ENCODE data around the gene NCKAP5.
A peak's percentile ranks its signal among the peaks of the same experiment; 100 is the strongest.

NCKAP5 gene

DNA sequence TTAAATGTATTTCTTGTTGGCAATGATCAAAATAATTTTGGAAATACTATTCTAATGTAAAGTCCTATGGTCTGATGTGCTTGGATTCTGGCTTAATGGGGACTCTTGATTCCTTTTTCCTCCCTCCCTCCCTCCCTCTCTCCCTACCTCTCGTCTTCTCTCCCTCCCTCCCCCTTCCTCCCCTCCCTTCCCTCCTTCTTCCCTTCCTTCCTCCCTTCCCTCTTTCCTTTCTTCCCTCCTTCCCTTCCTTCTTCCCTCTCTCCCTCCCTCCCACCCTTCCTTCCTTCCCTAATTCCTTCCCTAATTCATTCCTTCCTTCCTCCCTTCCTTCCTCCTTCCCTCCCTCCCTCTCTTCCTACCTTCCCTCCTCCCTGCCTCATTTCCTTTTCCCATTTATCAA, 19.9 kb upstream of the NCKAP5 start:
- Histone ChIP-seq H3K9ac (ENCODE audit: low read length) (no peak overlapping the region), H2AK5ac (ENCODE audit: low read length) (no peak overlapping the region), H3K4ac (ENCODE audit: low read depth, low read length) (no peak overlapping the region), H3K79me1 (ENCODE audit: low read length) (no peaks in the 10 kb centered on the region), H3K9me3 (ENCODE audit: insufficient read depth, low read depth, low read length) (no peaks in the 10 kb centered on the region), H3K27ac (ENCODE audit: low read depth, low read length) (no peak overlapping the region), H3K4me3 (ENCODE audit: low read depth, low read length) (no peak overlapping the region), H3K4me1 (ENCODE audit: control insufficient read depth in 1 of 2, insufficient read depth in 2 of 2, low read length in 2 of 2) (no peaks in the 10 kb centered on the region), H2BK5ac (ENCODE audit: low read depth, low read length, poor library complexity) (no peak overlapping the region), H4K12ac (ENCODE audit: low read depth, low read length) (no peak overlapping the region), H3K36me3 (ENCODE audit: control insufficient read depth in 1 of 2, insufficient read depth in 2 of 2, low read length in 2 of 2) (no peaks in the 10 kb centered on the region), H3K23ac (ENCODE audit: low read length) (no peak overlapping the region), H2BK120ac (ENCODE audit: insufficient read depth, low read length, poor library complexity) (no peak overlapping the region), H3K4me2 (ENCODE audit: low read length) (no peak overlapping the region), H4K91ac (ENCODE audit: low read depth, low read length) (no peak overlapping the region), H3K79me2 (ENCODE audit: control insufficient read depth, insufficient read depth, low read length, poor library complexity) (no peaks in the 10 kb centered on the region), H2AFZ (ENCODE audit: insufficient read depth, low read length, poor library complexity) (no peak overlapping the region), H4K8ac (ENCODE audit: low read depth, low read length) (no peak overlapping the region), H3K27me3 (ENCODE audit: insufficient read depth, low read length) (no peaks in the 10 kb centered on the region), H3K14ac (ENCODE audit: low read length) (no peak overlapping the region), H3K18ac (ENCODE audit: low read length) (no peak overlapping the region), H2BK12ac (ENCODE audit: low read length) (no peak overlapping the region)
- no peak for DNase-seq
- no CpG with 5 or more reads among the region's 1 CpG for WGBS (ENCODE audit: extremely low coverage, insufficient coverage, insufficient read length)

DNA sequence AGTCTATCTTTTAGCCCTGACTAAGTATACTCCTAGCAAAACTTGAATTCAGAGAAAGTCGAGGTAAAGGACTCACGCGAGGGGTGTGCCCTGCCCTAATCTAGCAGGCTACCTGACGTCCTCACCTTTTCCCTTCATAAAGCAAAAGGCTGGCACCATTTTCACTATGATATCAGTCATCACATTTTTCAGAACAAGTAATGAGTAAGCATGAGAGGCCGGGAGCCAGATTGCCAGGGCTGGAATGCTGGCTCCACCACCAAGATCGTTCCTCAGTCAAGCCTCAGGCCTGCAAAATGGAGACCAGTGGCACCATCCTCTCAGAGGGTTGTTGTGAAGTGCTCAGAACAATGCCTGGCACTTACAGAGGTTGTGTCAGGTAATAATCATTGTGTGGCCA, 18.7 kb upstream of the NCKAP5 start:
- no peak overlapping the region for H3K4ac ChIP-seq (ENCODE audit: low read depth, low read length)
- no peaks in the 10 kb centered on the region for H3K79me1 ChIP-seq (ENCODE audit: low read length)
- H3K9ac ChIP-seq (ENCODE audit: low read length) = no peak overlapping the region
- H3K36me3 ChIP-seq (ENCODE audit: control insufficient read depth in 1 of 2, insufficient read depth in 2 of 2, low read length in 2 of 2) = no peaks in the 10 kb centered on the region
- no peaks in the 10 kb centered on the region for H3K27me3 ChIP-seq (ENCODE audit: insufficient read depth, low read length)
- H4K8ac ChIP-seq (ENCODE audit: low read depth, low read length) = no peak overlapping the region
- no peak overlapping the region for H3K14ac ChIP-seq (ENCODE audit: low read length)
- no peak overlapping the region for H4K91ac ChIP-seq (ENCODE audit: low read depth, low read length)
- H4K12ac ChIP-seq (ENCODE audit: low read depth, low read length) = no peak overlapping the region
- H3K4me2 ChIP-seq (ENCODE audit: low read length) = no peak overlapping the region
- no peak overlapping the region for H2AFZ ChIP-seq (ENCODE audit: insufficient read depth, low read length, poor library complexity)
- no peak overlapping the region for H3K18ac ChIP-seq (ENCODE audit: low read length)
- H3K27ac ChIP-seq (ENCODE audit: low read depth, low read length) = no peak overlapping the region
- no CpG with 5 or more reads among the region's 6 CpGs for WGBS (ENCODE audit: extremely low coverage, insufficient coverage, insufficient read length)
- H2AK5ac ChIP-seq (ENCODE audit: low read length) = no peak overlapping the region
- no peaks in the 10 kb centered on the region for H3K79me2 ChIP-seq (ENCODE audit: control insufficient read depth, insufficient read depth, low read length, poor library complexity)
- H2BK120ac ChIP-seq (ENCODE audit: insufficient read depth, low read length, poor library complexity) = no peak overlapping the region
- H3K4me3 ChIP-seq (ENCODE audit: low read depth, low read length) = no peak overlapping the region
- H2BK5ac ChIP-seq (ENCODE audit: low read depth, low read length, poor library complexity) = no peak overlapping the region
- no peaks in the 10 kb centered on the region for H3K9me3 ChIP-seq (ENCODE audit: insufficient read depth, low read depth, low read length)
- H2BK12ac ChIP-seq (ENCODE audit: low read length) = no peak overlapping the region
- no peaks in the 10 kb centered on the region for H3K4me1 ChIP-seq (ENCODE audit: control insufficient read depth in 1 of 2, insufficient read depth in 2 of 2, low read length in 2 of 2)
- no peak overlapping the region for H3K23ac ChIP-seq (ENCODE audit: low read length)
- DNase-seq = no peak

DNA sequence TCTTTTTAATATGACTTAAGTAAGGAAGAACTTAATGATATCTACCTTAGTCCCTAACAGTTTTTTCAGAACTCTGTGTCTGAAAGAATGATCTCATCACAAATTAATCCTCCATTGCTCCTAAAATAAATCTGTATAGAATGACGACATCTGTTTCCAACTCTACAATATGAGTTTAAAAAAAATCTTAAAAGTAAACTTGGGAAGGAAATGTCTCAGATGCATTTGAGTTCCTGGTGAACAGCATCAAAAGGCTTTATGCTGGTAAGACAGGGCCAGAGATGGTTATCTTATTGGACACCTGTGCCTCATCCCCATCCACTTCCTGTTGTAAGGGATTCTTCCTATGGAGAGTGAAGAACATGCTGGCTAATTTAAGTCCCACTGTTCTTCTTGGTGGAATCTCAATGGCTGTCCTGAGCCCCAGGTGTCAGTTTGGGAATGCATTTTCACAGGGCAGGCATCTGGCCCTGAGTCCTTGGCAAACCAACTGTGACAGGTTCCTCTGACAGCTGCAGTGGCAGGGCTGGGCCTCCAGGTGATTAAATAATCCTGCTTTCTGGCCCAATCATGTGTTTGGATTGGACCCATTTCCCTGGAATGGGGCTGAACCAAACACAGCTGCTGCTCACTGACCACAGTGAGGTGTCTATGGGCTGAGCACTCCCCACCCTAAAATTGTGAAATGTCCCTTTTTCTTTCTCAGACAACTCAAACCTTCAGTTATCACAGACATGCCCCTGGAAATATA, 12.9 kb upstream of the NCKAP5 start:
- Histone ChIP-seq H3K14ac (ENCODE audit: low read length) (no peak overlapping the region), H3K27me3 (ENCODE audit: insufficient read depth, low read length) (no peaks in the 10 kb centered on the region), H3K4ac (ENCODE audit: low read depth, low read length) (no peak overlapping the region), H3K36me3 (ENCODE audit: control insufficient read depth in 1 of 2, insufficient read depth in 2 of 2, low read length in 2 of 2) (no peaks in the 10 kb centered on the region), H4K91ac (ENCODE audit: low read depth, low read length) (no peak overlapping the region), H3K4me1 (ENCODE audit: control insufficient read depth in 1 of 2, insufficient read depth in 2 of 2, low read length in 2 of 2) (peaks cover 0 to 4% of the 10 kb centered on the region in 2 experiments), H2BK5ac (ENCODE audit: low read depth, low read length, poor library complexity) (no peak overlapping the region), H2AK5ac (ENCODE audit: low read length) (no peak overlapping the region), H4K8ac (ENCODE audit: low read depth, low read length) (no peak overlapping the region), H3K79me2 (ENCODE audit: control insufficient read depth, insufficient read depth, low read length, poor library complexity) (no peaks in the 10 kb centered on the region), H3K4me2 (ENCODE audit: low read length) (no peak overlapping the region), H3K27ac (ENCODE audit: low read depth, low read length) (no peak overlapping the region), H3K9me3 (ENCODE audit: insufficient read depth, low read depth, low read length) (peaks cover 3% of the 10 kb centered on the region), H3K4me3 (ENCODE audit: low read depth, low read length) (no peak overlapping the region), H3K79me1 (ENCODE audit: low read length) (no peaks in the 10 kb centered on the region), H2AFZ (ENCODE audit: insufficient read depth, low read length, poor library complexity) (no peak overlapping the region), H3K23ac (ENCODE audit: low read length) (no peak overlapping the region), H4K12ac (ENCODE audit: low read depth, low read length) (no peak overlapping the region), H3K9ac (ENCODE audit: low read length) (no peak overlapping the region), H2BK120ac (ENCODE audit: insufficient read depth, low read length, poor library complexity) (no peak overlapping the region), H2BK12ac (ENCODE audit: low read length) (no peak overlapping the region), H3K18ac (ENCODE audit: low read length) (no peak overlapping the region)
- no CpG with 5 or more reads among the region's 1 CpG for WGBS (ENCODE audit: extremely low coverage, insufficient coverage, insufficient read length)
- DNase-seq = peak in 1 of 2 donors; percentile 5

GRCh38 chr2:133579274-133579673, 11.0 kb upstream of the NCKAP5 start:
- H3K9me3 ChIP-seq (ENCODE audit: insufficient read depth, low read depth, low read length) = peaks cover 3% of the 10 kb centered on the region
- no peak overlapping the region for H3K4me3 ChIP-seq (ENCODE audit: low read depth, low read length)
- H2BK5ac ChIP-seq (ENCODE audit: low read depth, low read length, poor library complexity) = no peak overlapping the region
- H3K4ac ChIP-seq (ENCODE audit: low read depth, low read length) = no peak overlapping the region
- no peaks in the 10 kb centered on the region for H3K27me3 ChIP-seq (ENCODE audit: insufficient read depth, low read length)
- WGBS (ENCODE audit: extremely low coverage, insufficient coverage, insufficient read length) = no CpG with 5 or more reads among the region's 1 CpG
- no peak overlapping the region for H3K9ac ChIP-seq (ENCODE audit: low read length)
- H4K12ac ChIP-seq (ENCODE audit: low read depth, low read length) = no peak overlapping the region
- no peak overlapping the region for H3K27ac ChIP-seq (ENCODE audit: low read depth, low read length)
- H3K79me2 ChIP-seq (ENCODE audit: control insufficient read depth, insufficient read depth, low read length, poor library complexity) = no peaks in the 10 kb centered on the region
- no peak overlapping the region for H2AFZ ChIP-seq (ENCODE audit: insufficient read depth, low read length, poor library complexity)
- DNase-seq = no peak
- no peak overlapping the region for H3K18ac ChIP-seq (ENCODE audit: low read length)
- H2BK12ac ChIP-seq (ENCODE audit: low read length) = no peak overlapping the region
- H3K4me1 ChIP-seq (ENCODE audit: control insufficient read depth in 1 of 2, insufficient read depth in 2 of 2, low read length in 2 of 2) = peaks cover under 1 to 4% of the 10 kb centered on the region in 2 experiments
- H4K8ac ChIP-seq (ENCODE audit: low read depth, low read length) = no peak overlapping the region
- no peak overlapping the region for H4K91ac ChIP-seq (ENCODE audit: low read depth, low read length)
- no peak overlapping the region for H2BK120ac ChIP-seq (ENCODE audit: insufficient read depth, low read length, poor library complexity)
- no peak overlapping the region for H3K23ac ChIP-seq (ENCODE audit: low read length)
- no peaks in the 10 kb centered on the region for H3K79me1 ChIP-seq (ENCODE audit: low read length)
- H3K14ac ChIP-seq (ENCODE audit: low read length) = no peak overlapping the region
- H2AK5ac ChIP-seq (ENCODE audit: low read length) = no peak overlapping the region
- no peak overlapping the region for H3K4me2 ChIP-seq (ENCODE audit: low read length)
- no peaks in the 10 kb centered on the region for H3K36me3 ChIP-seq (ENCODE audit: control insufficient read depth in 1 of 2, insufficient read depth in 2 of 2, low read length in 2 of 2)
